SK-N-SH (cell line): ENCODE results near the gene NRN1L. TPM values are rescaled to one million over a fixed set of nuclear protein-coding genes. Genes with fewer than 3 reads are reported as not detected.

Experiments used
- CTCF ChIA-PET: fragments of 300-600, 350-600 bp; formaldehyde crosslinking; extraction: SDS; loops from one replicate; lab custom pipeline; 2021; lab: Yijun Ruan, JAX
- POLR2A ChIA-PET: fragments of 350-600 bp; sonication (Branson Sonifier 250); formaldehyde crosslinking; extraction: SDS; loops from one replicate; lab custom pipeline; 2020; ENCODE audit warnings: antibody characterized with exemption, inconsistent platforms; lab: Yijun Ruan, JAX
- DNase-seq: peaks from one replicate; pipeline ENCODE4 v3.0.0; 2012
- H2AFZ ChIP-seq: fragments of 200-600 bp; sonication (generic); 2 replicates; pipeline ENCODE4 v1.8.1; 2016; ENCODE audit warnings: antibody characterized with exemption, mild to moderate bottlenecking, low read depth
- H3F3A ChIP-seq: fragments of 200-600 bp; sonication (generic); replicated peaks from 2 replicates; pipeline ENCODE3; 2016; ENCODE audit warnings: antibody characterized with exemption, mild to moderate bottlenecking; ENCODE audit not compliant: insufficient read depth
- H3K27ac ChIP-seq, 2 experiments: fragments of 200-500 bp in 1 of 2; fragments of 200-600 bp in 1 of 2; sonication (Bioruptor generic) in 1 of 2; sonication (generic), shearing (Covaris generic) in 1 of 2; 2 replicates each; pipeline versions ENCODE4 v1.5.1 to v1.6.1; 2014 to 2016; ENCODE audit warnings: low read depth in 2 of 2, inconsistent platforms in 1 of 2, low read length in 1 of 2, mild to moderate bottlenecking in 1 of 2, mixed read lengths in 1 of 2
- H3K27me3 ChIP-seq: fragments of 200-600 bp; sonication (generic), shearing (Covaris generic); 2 replicates; pipeline ENCODE4 v1.6.1; 2016; ENCODE audit warnings: mixed run types; ENCODE audit not compliant: insufficient read depth
- H3K36me3 ChIP-seq, 2 experiments: fragments of 200-500 bp in 1 of 2; fragments of 200-600 bp in 1 of 2; sonication (Bioruptor generic) in 1 of 2; sonication (generic) in 1 of 2; replicated peaks in 1 of 2; 2 replicates each; pipeline versions ENCODE3 to v1.5.1; 2014 to 2016; ENCODE audit warnings: low read length in 1 of 2, mild to moderate bottlenecking in 1 of 2; ENCODE audit not compliant: insufficient read depth in 2 of 2, control insufficient read depth in 1 of 2
- H3K4me1 ChIP-seq, 2 experiments: fragments of 200-500 bp in 1 of 2; fragments of 200-600 bp in 1 of 2; sonication (Bioruptor generic) in 1 of 2; sonication (generic), shearing (Covaris generic) in 1 of 2; 2 replicates each; pipeline versions ENCODE4 v1.5.1 to v1.6.1; 2014 to 2016; ENCODE audit warnings: low read depth in 1 of 2, low read length in 1 of 2, mixed run types in 1 of 2; ENCODE audit not compliant: insufficient read depth in 2 of 2, control insufficient read depth in 1 of 2
- H3K4me2 ChIP-seq: fragments of 200-600 bp; sonication (generic), shearing (Covaris generic); 2 replicates; pipeline ENCODE4 v1.6.1; 2017; ENCODE audit warnings: mixed run types
- H3K4me3 ChIP-seq, 2 experiments: fragments of 200-500 bp in 1 of 2; fragments of 200-600 bp in 1 of 2; sonication (Bioruptor generic) in 1 of 2; sonication (generic), shearing (Covaris generic) in 1 of 2; 2 replicates each; pipeline versions ENCODE4 v1.5.1 to v1.8.1; 2014 to 2016; ENCODE audit warnings: low read depth in 2 of 2, inconsistent platforms in 1 of 2, low read length in 1 of 2, mild to moderate bottlenecking in 1 of 2, mixed read lengths in 1 of 2, moderate library complexity in 1 of 2
- H3K79me2 ChIP-seq: fragments of 200-600 bp; sonication (generic); 2 replicates; pipeline ENCODE4 v1.8.1; 2017; ENCODE audit warnings: mild to moderate bottlenecking; ENCODE audit not compliant: insufficient read depth
- H3K9ac ChIP-seq: fragments of 200-600 bp; sonication (generic); 2 replicates; pipeline ENCODE4 v1.6.1; 2017; ENCODE audit warnings: mixed run types
- H3K9me2 ChIP-seq: fragments of 200-600 bp; sonication (generic); 2 replicates; pipeline ENCODE4 v1.6.1; 2017; ENCODE audit warnings: mixed run types
- H3K9me3 ChIP-seq: fragments of 200-600 bp; sonication (generic); 2 replicates; pipeline ENCODE4 v1.6.1; 2017; ENCODE audit warnings: mixed run types, mild to moderate bottlenecking, moderate library complexity
- H4K20me1 ChIP-seq: fragments of 200-600 bp; sonication (generic); 2 replicates; pipeline ENCODE4 v1.6.1; 2017; ENCODE audit warnings: mild to moderate bottlenecking, mixed run types; ENCODE audit not compliant: insufficient read depth
- CHD2 ChIP-seq: fragments of 150-350 bp; IDR thresholded peaks from 2 replicates; pipeline ENCODE4 v1.6.1; 2018; ENCODE audit warnings: low read length; ENCODE audit not compliant: partially characterized antibody
- ELF1 ChIP-seq: IDR thresholded peaks from 2 replicates; pipeline ENCODE4 v1.4.0; 2012
- FOXJ3 ChIP-seq: sonication (generic); formaldehyde crosslinking; IDR thresholded peaks from 2 replicates; pipeline ENCODE4 v1.5.1; 2020; ENCODE audit warnings: mild to moderate bottlenecking, missing genetic modification reagents
- GABPA ChIP-seq: IDR thresholded peaks from 2 replicates; pipeline ENCODE4 v1.4.0; 2012; ENCODE audit warnings: low read depth, mild to moderate bottlenecking
- GATA2 ChIP-seq: sonication (generic); formaldehyde crosslinking; IDR thresholded peaks from 2 replicates; pipeline ENCODE4 v1.5.0; 2020; ENCODE audit warnings: mild to moderate bottlenecking, missing genetic modification reagents
- JUND ChIP-seq: IDR thresholded peaks from 2 replicates; pipeline ENCODE4 v1.4.0; 2012
- MEF2A ChIP-seq: IDR thresholded peaks from 2 replicates; pipeline ENCODE4 v1.4.0; 2012; ENCODE audit warnings: low read depth, borderline replicate concordance
- NFIC ChIP-seq: IDR thresholded peaks from 2 replicates; pipeline ENCODE4 v1.4.0; 2012; ENCODE audit warnings: borderline replicate concordance
- NRF1 ChIP-seq: IDR thresholded peaks from 2 replicates; pipeline ENCODE4 v1.6.1; 2012; ENCODE audit warnings: low read depth, mild to moderate bottlenecking, low read length
- PBX3 ChIP-seq: IDR thresholded peaks from 2 replicates; pipeline ENCODE4; 2012
- POLR2AphosphoS5 ChIP-seq: IDR thresholded peaks from 2 replicates; pipeline ENCODE4 v1.6.1; 2012; ENCODE audit warnings: low read depth, low read length
- RAD21 ChIP-seq: IDR thresholded peaks from 2 replicates; pipeline ENCODE4 v1.6.1; 2012; ENCODE audit warnings: mild to moderate bottlenecking, low read length
- RCOR1 ChIP-seq: fragments of 150-350 bp; IDR thresholded peaks from 2 replicates; pipeline ENCODE4 v1.6.1; 2017; ENCODE audit warnings: antibody characterized with exemption, low read length
- SIN3A ChIP-seq: IDR thresholded peaks from 2 replicates; pipeline ENCODE4 v1.6.1; 2012; ENCODE audit warnings: low read depth, mild to moderate bottlenecking, low read length, moderate library complexity, borderline replicate concordance
- SMC3 ChIP-seq: IDR thresholded peaks from 2 replicates; pipeline ENCODE4 v1.6.1; 2012; ENCODE audit warnings: low read depth, low read length, improper control_type of control experiment
- TEAD4 ChIP-seq: IDR thresholded peaks from 2 replicates; pipeline ENCODE4 v1.4.0; 2012; ENCODE audit warnings: mild to moderate bottlenecking, borderline replicate concordance; ENCODE audit not compliant: insufficient read depth
- ZBTB33 ChIP-seq: IDR thresholded peaks from 2 replicates; pipeline ENCODE4 v1.4.0; 2012; ENCODE audit warnings: low read depth, borderline replicate concordance
- WGBS: methylation state at CpG from one replicate; pipeline ENCODE4 v1.1.6; 2017; ENCODE audit warnings: low lambda C conversion rate; 5-methylcytosine and 5-hydroxymethylcytosine counted together
- polyA plus RNA-seq, 3 experiments: library from polyadenylated mRNA; depleted of rRNA; stranded (reverse); fragments of >200 nt; gene quantifications; 2 replicates each; pipeline ENCODE4 v1.2.3, GENCODE V29; 2012
- TF ChIP-seq, protein P1 (sequence below): fragments of 150-350 bp; IDR thresholded peaks from 2 replicates; pipeline ENCODE4 v1.6.1; 2016; ENCODE audit warnings: mild to moderate bottlenecking, low read depth, low read length
- TF ChIP-seq, protein P2 (sequence below): IDR thresholded peaks from 2 replicates; pipeline ENCODE4 v1.4.0; 2012; ENCODE audit warnings: low read depth

NRN1L gene
- polyA plus RNA-seq, 1 of the 3 experiments (the other 2 are of a cell fraction): 0.41 TPM

DNA sequence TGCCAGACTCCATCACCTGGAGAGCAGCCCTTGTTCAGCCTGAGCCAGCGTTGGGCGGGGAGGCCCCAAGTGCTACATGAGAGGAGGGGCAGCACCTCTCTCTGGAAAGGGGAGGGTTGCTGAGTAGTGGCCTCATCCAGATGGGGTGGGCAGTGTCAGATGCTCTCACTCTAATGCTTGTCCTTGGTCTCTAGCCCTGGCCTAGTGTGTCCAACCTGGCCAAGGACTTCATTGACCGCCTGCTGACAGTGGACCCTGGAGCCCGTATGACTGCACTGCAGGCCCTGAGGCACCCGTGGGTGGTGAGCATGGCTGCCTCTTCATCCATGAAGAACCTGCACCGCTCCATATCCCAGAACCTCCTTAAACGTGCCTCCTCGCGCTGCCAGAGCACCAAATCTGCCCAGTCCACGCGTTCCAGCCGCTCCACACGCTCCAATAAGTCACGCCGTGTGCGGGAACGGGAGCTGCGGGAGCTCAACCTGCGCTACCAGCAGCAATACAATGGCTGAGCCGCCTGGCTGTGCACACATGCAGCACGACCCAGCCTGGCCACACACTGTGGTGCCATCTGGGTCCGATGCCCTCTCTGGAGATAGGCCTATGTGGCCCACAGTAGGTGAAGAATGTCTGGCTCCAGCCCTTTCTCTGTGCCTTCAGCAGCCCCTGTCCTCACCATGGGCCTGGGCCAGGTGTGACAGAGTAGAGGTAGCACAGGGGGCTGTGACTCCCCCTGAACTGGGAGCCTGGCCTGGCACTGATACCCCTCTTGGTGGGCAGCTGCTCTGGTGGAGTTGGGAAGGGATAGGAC is 42.7 kb downstream of the NRN1L start:
- H3K36me3 ChIP-seq: peaks cover 0 to 46% of the 10 kb centered on the region in 2 experiments
- no peaks in the 10 kb centered on the region for H3F3A ChIP-seq
- no peak overlapping the region for H3K4me3 ChIP-seq
- no peaks in the 10 kb centered on the region for H3K9me2 ChIP-seq
- no peaks in the 10 kb centered on the region for H3K79me2 ChIP-seq
- POLR2A ChIA-PET: interaction anchor here (1.3 kb wide), 1 partner anchor 43 kb away, joined by 5 read pairs; the partner anchor contains the start of gene NRN1L
- H3K9ac ChIP-seq: no peak overlapping the region
- TF ChIP-seq, protein P1, sequence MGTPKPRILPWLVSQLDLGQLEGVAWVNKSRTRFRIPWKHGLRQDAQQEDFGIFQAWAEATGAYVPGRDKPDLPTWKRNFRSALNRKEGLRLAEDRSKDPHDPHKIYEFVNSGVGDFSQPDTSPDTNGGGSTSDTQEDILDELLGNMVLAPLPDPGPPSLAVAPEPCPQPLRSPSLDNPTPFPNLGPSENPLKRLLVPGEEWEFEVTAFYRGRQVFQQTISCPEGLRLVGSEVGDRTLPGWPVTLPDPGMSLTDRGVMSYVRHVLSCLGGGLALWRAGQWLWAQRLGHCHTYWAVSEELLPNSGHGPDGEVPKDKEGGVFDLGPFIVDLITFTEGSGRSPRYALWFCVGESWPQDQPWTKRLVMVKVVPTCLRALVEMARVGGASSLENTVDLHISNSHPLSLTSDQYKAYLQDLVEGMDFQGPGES: no peak
- TF ChIP-seq POLR2AphosphoS5 (no peak), ELF1 (no peak), JUND (no peak), SIN3A (no peak), TEAD4 (no peak), RAD21 (no peak), ZBTB33 (no peak), CHD2 (no peak), NRF1 (no peak), GABPA (no peak), MEF2A (no peak)
- TF ChIP-seq, protein P2, sequence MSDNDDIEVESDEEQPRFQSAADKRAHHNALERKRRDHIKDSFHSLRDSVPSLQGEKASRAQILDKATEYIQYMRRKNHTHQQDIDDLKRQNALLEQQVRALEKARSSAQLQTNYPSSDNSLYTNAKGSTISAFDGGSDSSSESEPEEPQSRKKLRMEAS: no peak
- peaks cover 0 to 12% of the 10 kb centered on the region in 2 experiments; a peak in 1 of 4 replicates for H3K4me1 ChIP-seq
- H3K27ac ChIP-seq: no peak overlapping the region
- 94% methylated on average over 20 of the region's 22 CpGs for whole genome bisulfite sequencing
- no peak overlapping the region for H3K4me2 ChIP-seq
- CTCF ChIA-PET: interaction anchor here (1.0 to 28.1 kb wide), 11 partner anchors 9 to 264 kb away, joined by 3 to 564 read pairs (median 8); partner anchors contain the start of genes EDC4, NRN1L and PSKH1
- no peaks in the 10 kb centered on the region for H3K9me3 ChIP-seq
- H2AFZ ChIP-seq: no peak overlapping the region
- H4K20me1 ChIP-seq: peaks cover 13% of the 10 kb centered on the region
- no peaks in the 10 kb centered on the region for H3K27me3 ChIP-seq
- DNase-seq: no peak

- POLR2A ChIA-PET: interaction anchor here (1.3 kb wide), 1 partner anchor 44 kb away, joined by 5 read pairs; the partner anchor contains the start of gene NRN1L
- H4K20me1 ChIP-seq: peaks cover 13% of the 10 kb centered on the region
- TF ChIP-seq SMC3 (no peak), ZBTB33 (no peak), SIN3A (no peak), PBX3 (no peak), GABPA (no peak), RCOR1 (no peak), MEF2A (no peak), FOXJ3 (CRISPR knock-in tag) (no peak), NFIC (no peak), GATA2 (CRISPR knock-in tag) (no peak), CHD2 (no peak)
Observed at GRCh38 chr16:67928147-67928546, 43.5 kb downstream of the NRN1L start.

More at GRCh38 chr16:67928147-67928546, 43.5 kb downstream of the NRN1L start:
- Histone ChIP-seq H3K9me3 (no peaks in the 10 kb centered on the region), H3K27ac (no peak overlapping the region), H3K4me3 (no peak overlapping the region; a peak in 1 of 4 replicates), H3K9me2 (no peaks in the 10 kb centered on the region), H3K36me3 (peaks cover 0 to 44% of the 10 kb centered on the region in 2 experiments), H3K79me2 (no peaks in the 10 kb centered on the region), H3K4me1 (peaks cover 0 to 4% of the 10 kb centered on the region in 2 experiments; a peak in 1 of 4 replicates), H3K4me2 (no peak overlapping the region), H2AFZ (no peak overlapping the region), H3K27me3 (no peaks in the 10 kb centered on the region), H3F3A (no peaks in the 10 kb centered on the region), H3K9ac (no peak overlapping the region)
- WGBS: 56% methylated on average over 4 of the region's 7 CpGs
- CTCF ChIA-PET: interaction anchor here (0.9 to 28.1 kb wide), 21 partner anchors 8 to 407 kb away, joined by 3 to 564 read pairs (median 7); partner anchors contain the start of genes CENPT, EDC4, NRN1L and PSKH1
- no peak for DNase-seq
